GM12878 (cell line): Measurements from ENCODE around the gene IDS. TPM values are rescaled to one million over a fixed set of nuclear protein-coding genes. Genes with fewer than 3 reads are reported as not detected.

ENCODE experiments used
- ATAC-seq: fragments of 200-7000 bp; cut with Tn5 transposase; 3 replicates; pipeline ENCODE4 v1.9.1; 2020; ENCODE audit warnings: mild to moderate bottlenecking, moderate library complexity
- BruUV-seq: library from RNA; stranded (reverse); fragments of 400-500 nt; replicated peaks from 2 replicates; lab custom pipeline; 2021; lab: Mats Ljungman, UMichigan
- CTCF ChIA-PET: fragments of 300-600 bp; sonication (Branson Sonifier 250); formaldehyde crosslinking; extraction: SDS; loops from one replicate; lab custom pipeline; 2021; ENCODE audit warnings: inconsistent platforms; lab: Yijun Ruan, JAX
- POLR2A ChIA-PET: fragments of 350-600 bp; formaldehyde crosslinking; extraction: SDS; loops from one replicate; lab custom pipeline; 2021; ENCODE audit warnings: inconsistent platforms; lab: Charles Lee
- RAD21 ChIA-PET: fragments of 300-600 bp; sonication (Branson Sonifier 250); formaldehyde crosslinking; loops from one replicate; lab custom pipeline; 2023; ENCODE audit warnings: antibody characterized with exemption; ENCODE audit not compliant: unreplicated experiment; lab: Charles Lee
- SMC1A ChIA-PET: fragments of 300-600 bp; sonication (Branson Sonifier 250); formaldehyde crosslinking; loops from one replicate; lab custom pipeline; 2023; ENCODE audit not compliant: unreplicated experiment, uncharacterized antibody; lab: Charles Lee
- DNase-seq: peaks from one replicate; pipeline ENCODE4 v3.0.0-alpha.2; 2011; ENCODE audit warnings: low read depth, low spot score
- FAIRE-seq: peaks from 3 replicates; lab custom pipeline; 2011; peaks lifted over from hg19 to GRCh38; lab: Jason Lieb, UNC
- H2AFZ ChIP-seq: 2 replicates; pipeline ENCODE4 v1.6.0; 2011; ENCODE audit warnings: low read depth, low read length, control low read depth; ENCODE audit not compliant: control insufficient read depth
- H3K27ac ChIP-seq: 2 replicates; pipeline ENCODE4 v1.5.1; 2011; ENCODE audit warnings: control low read depth; ENCODE audit not compliant: control insufficient read depth, insufficient read depth
- H3K27me3 ChIP-seq, 2 experiments: replicated peaks in 1 of 2; 2 replicates each; pipeline versions ENCODE4 v1.6.0 to v1.6.1; 2011; ENCODE audit warnings: low read length in 1 of 2; ENCODE audit not compliant: control insufficient read depth in 2 of 2, insufficient read depth in 2 of 2
- H3K36me3 ChIP-seq, 2 experiments: 2 replicates each; pipeline ENCODE4 v1.5.1; 2011; ENCODE audit warnings: low read length in 1 of 2; ENCODE audit not compliant: control insufficient read depth in 2 of 2, insufficient read depth in 2 of 2
- H3K4me1 ChIP-seq: 2 replicates; pipeline ENCODE4 v1.6.1; 2011; ENCODE audit warnings: mild to moderate bottlenecking, low read length, moderate library complexity, mixed read lengths; ENCODE audit not compliant: control insufficient read depth, insufficient read depth
- H3K4me2 ChIP-seq: 2 replicates; pipeline ENCODE4 v1.6.0; 2011; ENCODE audit warnings: control low read depth; ENCODE audit not compliant: control insufficient read depth, insufficient read depth
- H3K4me3 ChIP-seq: fragments of 200-600 bp; sonication (generic); 2 replicates; pipeline ENCODE4 v1.5.1; 2016
- H3K79me2 ChIP-seq: 2 replicates; pipeline ENCODE4 v1.6.0; 2011; ENCODE audit warnings: low read length; ENCODE audit not compliant: control insufficient read depth, insufficient read depth
- H3K9ac ChIP-seq: 2 replicates; pipeline ENCODE4 v1.8.0; 2011; ENCODE audit warnings: low read length, control low read depth, mixed read lengths; ENCODE audit not compliant: control insufficient read depth, insufficient read depth
- H3K9me3 ChIP-seq: replicated peaks from 3 replicates; pipeline ENCODE4 v1.5.1; 2011; ENCODE audit warnings: mild to moderate bottlenecking, low read length; ENCODE audit not compliant: control insufficient read depth, insufficient read depth
- H4K20me1 ChIP-seq: 2 replicates; pipeline ENCODE4 v1.6.0; 2011; ENCODE audit not compliant: control insufficient read depth, insufficient read depth
- CREM ChIP-seq: IDR thresholded peaks from 2 replicates; pipeline ENCODE4 v1.6.1; 2014; ENCODE audit warnings: antibody characterized with exemption, low read depth
- HDAC2 ChIP-seq: fragments of 200-600 bp; sonication (generic); IDR thresholded peaks from 2 replicates; pipeline ENCODE4 v1.6.1; 2017
- IKZF1 ChIP-seq: fragments of 450-650 bp; conservative IDR thresholded peaks from 2 replicates; pipeline ENCODE4 v1.6.1; 2017; ENCODE audit warnings: antibody characterized with exemption, mild to moderate bottlenecking
- JUNB ChIP-seq: IDR thresholded peaks from 2 replicates; pipeline ENCODE4 v1.6.1; 2016; ENCODE audit warnings: antibody characterized with exemption, mild to moderate bottlenecking
- MYB ChIP-seq: fragments of 150-350 bp; IDR thresholded peaks from 2 replicates; pipeline ENCODE4 v1.6.1; 2014; ENCODE audit warnings: mild to moderate bottlenecking, low read depth, low read length, borderline replicate concordance
- RFX5 ChIP-seq: IDR thresholded peaks from 2 replicates; pipeline ENCODE4 v1.6.1; 2011; ENCODE audit warnings: low read depth, low read length, improper control_type of control experiment
- SREBF1 ChIP-seq: IDR thresholded peaks from 2 replicates; pipeline ENCODE4 v1.6.1; 2012; ENCODE audit warnings: mild to moderate bottlenecking, low read length
- USF2 ChIP-seq: IDR thresholded peaks from 2 replicates; pipeline ENCODE4 v1.6.1; 2011; ENCODE audit warnings: low read depth, low read length, improper control_type of control experiment, borderline replicate concordance
- WGBS: methylation state at CpG from one replicate; pipeline ENCODE4 v1.1.6; 2016; ENCODE audit warnings: low lambda C conversion rate; ENCODE audit not compliant: insufficient replicate concordance, insufficient coverage; ENCODE audit errors: missing lambda C conversion rate; 5-methylcytosine and 5-hydroxymethylcytosine counted together
- in situ Hi-C: fragments of 300-500 bp; cut with MboI; formaldehyde crosslinking; loops from 9 replicates; pipeline ENCODE4 v1.14.3; 2018; ENCODE audit warnings: mixed read lengths
- intact Hi-C: fragments of 100-400 bp; cut with micrococcal nuclease; formaldehyde crosslinking; loops from one replicate; pipeline ENCODE4 v1.14.2; 2022; ENCODE audit not compliant: unreplicated experiment
- polyA plus RNA-seq, 11 experiments: library from polyadenylated mRNA; depleted of rRNA in 4 of 11; unstranded in 6 of 11; stranded (reverse) in 5 of 11; fragments of >200 nt; fragmentation: Nextera tagmentation in 4 of 11; fragmentation: Illumina TruSeq in 1 of 11; extraction: Ambion mirVana in 4 of 11; extraction: Trizol in 1 of 11; gene quantifications; 1 replicate in 1 of 11; 2 replicates in 10 of 11; pipeline versions ENCODE4 v1.2.1 to v1.2.3, GENCODE V29; 2011 to 2016; ENCODE audit warnings: inconsistent platforms in 2 of 11, missing spikeins in 2 of 11, low read depth in 1 of 11
- total RNA-seq, 4 experiments: library from RNA; depleted of rRNA in 3 of 4; stranded (reverse); fragments of >200 nt in 3 of 4; fragmentation: Illumina TruSeq in 1 of 4; extraction: Trizol in 1 of 4; gene quantifications; 2 replicates each; pipeline versions ENCODE4 v1.2.1 to v1.2.3, GENCODE V29; 2013 to 2021
- TF ChIP-seq, protein P1 (sequence below): fragments of 450-650 bp; formaldehyde crosslinking; IDR thresholded peaks from 2 replicates; pipeline ENCODE4 v1.5.0; 2022; ENCODE audit warnings: mild to moderate bottlenecking, missing genetic modification characterization
- TF ChIP-seq, protein P2 (sequence below): IDR thresholded peaks from 2 replicates; pipeline ENCODE4 v1.6.1; 2012; ENCODE audit warnings: mild to moderate bottlenecking, low read depth, low read length
- TF ChIP-seq, protein P3 (sequence below): fragments of 450-650 bp; formaldehyde crosslinking; IDR thresholded peaks from 2 replicates; pipeline ENCODE4 v1.4.0; 2022; ENCODE audit warnings: mild to moderate bottlenecking, moderate library complexity

IDS gene
- total and polyA plus RNA-seq, 10 of the 15 experiments (the other 5 are each of a cell fraction or from before 2014, with no cell fraction given): 6.1 to 79.1 (median 51.7) TPM

DNA sequence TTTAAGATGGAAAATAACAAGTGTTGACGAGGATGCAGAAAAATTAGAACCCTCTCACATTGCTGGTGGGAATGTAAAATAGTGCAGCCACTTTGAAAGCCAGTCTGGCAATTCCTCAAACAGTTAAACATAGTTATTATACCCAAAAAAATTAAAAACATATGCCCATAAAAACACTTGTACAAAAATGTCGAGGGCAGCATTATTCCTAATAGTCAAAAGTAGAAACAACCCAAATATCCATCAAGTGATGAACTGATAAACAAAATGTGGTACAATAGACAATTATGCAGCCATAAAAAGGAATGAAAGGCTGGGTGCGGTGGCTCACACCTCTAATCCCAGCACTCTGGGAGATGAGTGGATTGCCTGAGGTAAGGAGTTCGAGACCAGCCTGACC lies 6.3 kb downstream of the IDS start:
- ChIA-PET POLR2A (interaction anchor here (0.6 to 0.7 kb wide), 3 partner anchors 67 to 440 kb away, joined by 3 to 5 read pairs (median 3); no protein-coding TSS in a partner anchor), SMC1A (interaction anchor here (1.7 kb wide), 1 partner anchor 12 kb away, joined by 4 read pairs; no protein-coding TSS in a partner anchor), CTCF (no interaction called here), RAD21 (no interaction called here)
- 67% methylated on average over 4 of the region's 4 CpGs for WGBS
- intact Hi-C loops (no loop called here), in situ Hi-C loops (no loop called here)
- ATAC-seq (no peak), DNase-seq (no peak), FAIRE-seq (no peak)
- H3K9ac ChIP-seq: no peak overlapping the region
- no peak overlapping the region for H2AFZ ChIP-seq
- no peak overlapping the region for H3K4me2 ChIP-seq
- H3K4me3 ChIP-seq: no peak overlapping the region
- peaks cover 5 to 9% of the 10 kb centered on the region in 2 experiments; a peak in 3 of 4 replicates for H3K36me3 ChIP-seq
- BruUV-seq: no TSS peak
- H3K4me1 ChIP-seq: peaks cover 23% of the 10 kb centered on the region
- H3K9me3 ChIP-seq: no peaks in the 10 kb centered on the region
- no peaks in the 10 kb centered on the region; the same call in 1 of the 2 replicates for H4K20me1 ChIP-seq
- no peaks in the 10 kb centered on the region for H3K27me3 ChIP-seq
- no peaks in the 10 kb centered on the region; the same call in 1 of the 2 replicates for H3K79me2 ChIP-seq
- no peak overlapping the region for H3K27ac ChIP-seq
- TF ChIP-seq, protein P1, sequence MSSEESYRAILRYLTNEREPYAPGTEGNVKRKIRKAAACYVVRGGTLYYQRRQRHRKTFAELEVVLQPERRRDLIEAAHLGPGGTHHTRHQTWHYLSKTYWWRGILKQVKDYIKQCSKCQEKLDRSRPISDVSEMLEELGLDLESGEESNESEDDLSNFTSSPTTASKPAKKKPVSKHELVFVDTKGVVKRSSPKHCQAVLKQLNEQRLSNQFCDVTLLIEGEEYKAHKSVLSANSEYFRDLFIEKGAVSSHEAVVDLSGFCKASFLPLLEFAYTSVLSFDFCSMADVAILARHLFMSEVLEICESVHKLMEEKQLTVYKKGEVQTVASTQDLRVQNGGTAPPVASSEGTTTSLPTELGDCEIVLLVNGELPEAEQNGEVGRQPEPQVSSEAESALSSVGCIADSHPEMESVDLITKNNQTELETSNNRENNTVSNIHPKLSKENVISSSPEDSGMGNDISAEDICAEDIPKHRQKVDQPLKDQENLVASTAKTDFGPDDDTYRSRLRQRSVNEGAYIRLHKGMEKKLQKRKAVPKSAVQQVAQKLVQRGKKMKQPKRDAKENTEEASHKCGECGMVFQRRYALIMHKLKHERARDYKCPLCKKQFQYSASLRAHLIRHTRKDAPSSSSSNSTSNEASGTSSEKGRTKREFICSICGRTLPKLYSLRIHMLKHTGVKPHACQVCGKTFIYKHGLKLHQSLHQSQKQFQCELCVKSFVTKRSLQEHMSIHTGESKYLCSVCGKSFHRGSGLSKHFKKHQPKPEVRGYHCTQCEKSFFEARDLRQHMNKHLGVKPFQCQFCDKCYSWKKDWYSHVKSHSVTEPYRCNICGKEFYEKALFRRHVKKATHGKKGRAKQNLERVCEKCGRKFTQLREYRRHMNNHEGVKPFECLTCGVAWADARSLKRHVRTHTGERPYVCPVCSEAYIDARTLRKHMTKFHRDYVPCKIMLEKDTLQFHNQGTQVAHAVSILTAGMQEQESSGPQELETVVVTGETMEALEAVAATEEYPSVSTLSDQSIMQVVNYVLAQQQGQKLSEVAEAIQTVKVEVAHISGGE (CRISPR knock-in tag): no peak
- TF ChIP-seq SREBF1 (no peak), MYB (no peak), CREM (no peak), RFX5 (no peak), JUNB (no peak), IKZF1 (no peak), USF2 (no peak), HDAC2 (no peak)
- TF ChIP-seq, protein P2, sequence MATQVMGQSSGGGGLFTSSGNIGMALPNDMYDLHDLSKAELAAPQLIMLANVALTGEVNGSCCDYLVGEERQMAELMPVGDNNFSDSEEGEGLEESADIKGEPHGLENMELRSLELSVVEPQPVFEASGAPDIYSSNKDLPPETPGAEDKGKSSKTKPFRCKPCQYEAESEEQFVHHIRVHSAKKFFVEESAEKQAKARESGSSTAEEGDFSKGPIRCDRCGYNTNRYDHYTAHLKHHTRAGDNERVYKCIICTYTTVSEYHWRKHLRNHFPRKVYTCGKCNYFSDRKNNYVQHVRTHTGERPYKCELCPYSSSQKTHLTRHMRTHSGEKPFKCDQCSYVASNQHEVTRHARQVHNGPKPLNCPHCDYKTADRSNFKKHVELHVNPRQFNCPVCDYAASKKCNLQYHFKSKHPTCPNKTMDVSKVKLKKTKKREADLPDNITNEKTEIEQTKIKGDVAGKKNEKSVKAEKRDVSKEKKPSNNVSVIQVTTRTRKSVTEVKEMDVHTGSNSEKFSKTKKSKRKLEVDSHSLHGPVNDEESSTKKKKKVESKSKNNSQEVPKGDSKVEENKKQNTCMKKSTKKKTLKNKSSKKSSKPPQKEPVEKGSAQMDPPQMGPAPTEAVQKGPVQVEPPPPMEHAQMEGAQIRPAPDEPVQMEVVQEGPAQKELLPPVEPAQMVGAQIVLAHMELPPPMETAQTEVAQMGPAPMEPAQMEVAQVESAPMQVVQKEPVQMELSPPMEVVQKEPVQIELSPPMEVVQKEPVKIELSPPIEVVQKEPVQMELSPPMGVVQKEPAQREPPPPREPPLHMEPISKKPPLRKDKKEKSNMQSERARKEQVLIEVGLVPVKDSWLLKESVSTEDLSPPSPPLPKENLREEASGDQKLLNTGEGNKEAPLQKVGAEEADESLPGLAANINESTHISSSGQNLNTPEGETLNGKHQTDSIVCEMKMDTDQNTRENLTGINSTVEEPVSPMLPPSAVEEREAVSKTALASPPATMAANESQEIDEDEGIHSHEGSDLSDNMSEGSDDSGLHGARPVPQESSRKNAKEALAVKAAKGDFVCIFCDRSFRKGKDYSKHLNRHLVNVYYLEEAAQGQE: no peak
- TF ChIP-seq, protein P3, sequence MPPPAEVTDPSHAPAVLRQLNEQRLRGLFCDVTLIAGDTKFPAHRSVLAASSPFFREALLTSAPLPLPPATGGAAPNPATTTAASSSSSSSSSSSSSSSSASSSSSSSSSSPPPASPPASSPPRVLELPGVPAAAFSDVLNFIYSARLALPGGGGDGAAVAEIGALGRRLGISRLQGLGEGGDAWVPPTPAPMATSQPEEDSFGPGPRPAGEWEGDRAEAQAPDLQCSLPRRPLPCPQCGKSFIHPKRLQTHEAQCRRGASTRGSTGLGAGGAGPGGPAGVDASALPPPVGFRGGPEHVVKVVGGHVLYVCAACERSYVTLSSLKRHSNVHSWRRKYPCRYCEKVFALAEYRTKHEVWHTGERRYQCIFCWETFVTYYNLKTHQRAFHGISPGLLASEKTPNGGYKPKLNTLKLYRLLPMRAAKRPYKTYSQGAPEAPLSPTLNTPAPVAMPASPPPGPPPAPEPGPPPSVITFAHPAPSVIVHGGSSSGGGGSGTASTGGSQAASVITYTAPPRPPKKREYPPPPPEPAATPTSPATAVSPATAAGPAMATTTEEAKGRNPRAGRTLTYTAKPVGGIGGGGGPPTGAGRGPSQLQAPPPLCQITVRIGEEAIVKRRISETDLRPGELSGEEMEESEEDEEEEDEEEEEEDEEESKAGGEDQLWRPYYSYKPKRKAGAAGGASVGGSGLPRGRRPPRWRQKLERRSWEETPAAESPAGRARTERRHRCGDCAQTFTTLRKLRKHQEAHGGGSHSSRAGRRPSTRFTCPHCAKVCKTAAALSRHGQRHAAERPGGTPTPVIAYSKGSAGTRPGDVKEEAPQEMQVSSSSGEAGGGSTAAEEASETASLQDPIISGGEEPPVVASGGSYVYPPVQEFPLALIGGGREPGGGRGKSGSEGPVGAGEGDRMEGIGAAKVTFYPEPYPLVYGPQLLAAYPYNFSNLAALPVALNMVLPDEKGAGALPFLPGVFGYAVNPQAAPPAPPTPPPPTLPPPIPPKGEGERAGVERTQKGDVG: no peak
